Ascending aorta (tissue), 2 donors: ENCODE data around the gene C3orf38. TPM values are rescaled to one million over a fixed set of nuclear protein-coding genes. Genes with fewer than 3 reads are reported as not detected.
"Not testable (repeated sequence)": the region's sequence is repeated elsewhere in the genome, so short reads cannot be mapped to it uniquely, and the experiment has no call there.

Source experiments
- DNase-seq, 2 donors: peaks; one replicate each; pipeline ENCODE4 v3.0.0-alpha.2; 2019; ENCODE audit warnings: low spot score in 2 of 2
- H3K27ac ChIP-seq, 2 donors: fragments of 200-600 bp; sonication (generic); one replicate each; pipeline ENCODE4 v1.5.1; 2016 to 2017; ENCODE audit warnings: mild to moderate bottlenecking in 1 of 2
- H3K27me3 ChIP-seq: fragments of 200-600 bp; sonication (generic); one replicate; pipeline ENCODE4 v1.5.1; 2017
- H3K36me3 ChIP-seq, 2 donors: fragments of 200-600 bp; sonication (generic); one replicate each; pipeline ENCODE4 v1.5.1; 2016
- H3K4me1 ChIP-seq, 2 donors: fragments of 200-600 bp; sonication (generic); one replicate each; pipeline ENCODE4 v1.5.1; 2016 to 2017; ENCODE audit warnings: mild to moderate bottlenecking in 1 of 2
- H3K4me3 ChIP-seq, 2 donors: fragments of 200-600 bp; sonication (generic); one replicate each; pipeline ENCODE4 v1.5.1; 2016 to 2017; ENCODE audit warnings: mild to moderate bottlenecking in 1 of 2
- H3K9me3 ChIP-seq, 2 donors: fragments of 200-600 bp; sonication (generic); one replicate each; pipeline ENCODE4 v1.5.1; 2016
- CTCF ChIP-seq, 3 experiments: fragments of 200-600 bp in 2 of 3; fragments of 450-650 bp in 1 of 3; sonication (generic) in 2 of 3; IDR thresholded peaks; one replicate each; pipeline ENCODE4 v1.5.1; 2016 to 2019; ENCODE audit warnings: antibody characterized with exemption in 3 of 3, mild to moderate bottlenecking in 1 of 3, moderate library complexity in 1 of 3
- intact Hi-C: fragments of 100-400 bp; cut with DNase I; formaldehyde crosslinking; loops from one replicate; pipeline ENCODE4 v1.15.1; 2023
- total RNA-seq: library from RNA; depleted of rRNA; stranded (reverse); fragments of >200 nt; gene quantifications from one replicate; pipeline ENCODE4 v1.1.0, GENCODE V29; 2016

Gene C3orf38
- total RNA-seq, 1 donor from 2014 or later = 13.0 TPM

- Histone ChIP-seq H3K36me3 (peaks cover 0 to 2% of the 10 kb centered on the region in 2 donors), H3K27me3 (no peaks in the 10 kb centered on the region), H3K9me3 (no peaks in the 10 kb centered on the region), H3K4me1 (no peaks in the 10 kb centered on the region), H3K27ac (no peak overlapping the region), H3K4me3 (no peak overlapping the region)
- TF ChIP-seq CTCF (IDR thresholded peaks at IDR 0.05) = no peak
- intact Hi-C loops = no loop called here
- DNase-seq = no peak
Measured at GRCh38 chr3:88166419-88166971, 16.7 kb downstream of the C3orf38 start.

DNA sequence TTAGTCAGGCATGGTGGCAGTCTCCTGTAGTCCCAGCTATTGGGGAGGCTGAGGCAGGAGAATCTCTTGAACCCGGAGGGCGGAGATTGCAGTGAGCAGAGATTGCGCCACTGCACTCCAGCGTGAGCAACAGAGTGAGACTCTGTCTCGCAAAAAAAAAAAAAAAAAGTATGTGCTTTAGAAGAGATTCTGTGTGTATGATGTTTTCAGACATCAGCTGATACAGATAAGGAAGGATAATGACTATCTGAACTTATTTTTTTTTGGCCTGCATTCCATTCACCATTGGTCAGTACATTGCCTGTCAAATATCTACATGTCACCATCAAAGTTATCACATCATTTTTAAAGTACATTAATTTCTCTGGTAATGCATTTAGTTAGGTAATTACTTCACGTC is 17.4 kb downstream of the C3orf38 start:
- TF ChIP-seq CTCF (IDR thresholded peaks at IDR 0.05) = no peak
- no peaks in the 10 kb centered on the region for H3K36me3 ChIP-seq
- no peaks in the 10 kb centered on the region for H3K27me3 ChIP-seq
- no peaks in the 10 kb centered on the region for H3K9me3 ChIP-seq
- H3K27ac ChIP-seq = no peak overlapping the region
- intact Hi-C loops = no loop called here
- no peaks in the 10 kb centered on the region for H3K4me1 ChIP-seq
- H3K4me3 ChIP-seq = no peak overlapping the region
- no peak for DNase-seq

DNA sequence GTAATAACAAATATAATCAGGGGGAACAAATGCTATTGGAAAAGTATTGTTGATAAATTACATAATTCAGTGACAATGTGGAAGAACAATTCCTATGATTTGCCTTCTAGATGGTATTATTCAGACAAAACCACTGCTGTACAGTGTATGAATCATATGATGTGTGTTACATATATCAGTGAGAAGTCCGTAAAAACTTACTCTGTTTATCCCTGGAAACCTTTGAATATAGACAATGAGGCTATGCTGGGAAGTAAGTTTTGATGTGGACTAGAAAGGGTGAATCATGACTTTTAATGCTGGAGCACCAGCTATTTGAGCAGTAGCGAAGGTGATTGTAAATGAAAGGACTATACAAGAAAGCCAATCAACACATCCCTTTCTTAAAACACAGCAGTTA is 17.9 kb downstream of the C3orf38 start:
- Histone ChIP-seq H3K27me3 (no peaks in the 10 kb centered on the region), H3K36me3 (no peaks in the 10 kb centered on the region), H3K4me3 (no peak overlapping the region), H3K4me1 (no peaks in the 10 kb centered on the region), H3K9me3 (no peaks in the 10 kb centered on the region), H3K27ac (no peak overlapping the region)
- intact Hi-C loops = no loop called here
- no peak for DNase-seq
- no peak for TF ChIP-seq CTCF (IDR thresholded peaks at IDR 0.05)

GRCh38 chr3:88168171-88168570 is 18.4 kb downstream of the C3orf38 start:
- Histone ChIP-seq H3K36me3 (no peaks in the 10 kb centered on the region), H3K9me3 (no peaks in the 10 kb centered on the region), H3K4me1 (no peaks in the 10 kb centered on the region), H3K4me3 (no peak overlapping the region), H3K27ac (no peak overlapping the region), H3K27me3 (no peaks in the 10 kb centered on the region)
- TF ChIP-seq CTCF (IDR thresholded peaks at IDR 0.05) = no peak
- intact Hi-C loops = no loop called here
- DNase-seq = no peak

DNA sequence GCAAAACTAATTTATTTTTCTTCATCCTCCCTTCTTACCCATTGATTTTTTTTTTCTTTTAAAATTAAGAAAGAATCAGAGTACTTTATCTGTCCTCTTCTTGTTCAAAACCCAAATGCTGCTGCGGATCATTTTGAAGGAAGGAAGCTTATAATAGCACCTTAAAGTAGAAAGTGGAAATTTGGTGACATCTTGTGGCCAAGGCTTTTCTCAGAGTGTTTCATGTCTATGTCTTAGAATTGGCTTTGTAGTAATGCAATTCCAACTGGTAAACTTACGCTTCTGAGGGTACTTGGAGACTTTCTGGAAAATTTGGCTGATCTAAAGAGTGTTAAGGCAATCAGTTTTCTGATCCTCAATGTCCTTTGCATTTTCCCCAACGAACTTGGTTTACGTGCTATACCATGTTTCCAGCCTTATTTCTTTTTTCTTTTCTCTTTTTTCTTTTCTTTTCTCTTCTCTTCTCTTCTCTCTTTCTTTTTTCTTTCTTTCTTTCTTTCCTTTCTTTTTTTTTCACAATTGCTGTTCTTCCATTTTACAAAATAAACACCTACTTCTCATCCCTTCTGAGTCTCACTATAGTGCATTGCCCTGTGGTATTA is 30.7 kb downstream of the C3orf38 start:
- no peaks in the 10 kb centered on the region for H3K36me3 ChIP-seq
- intact Hi-C loops = no loop called here
- peak in 1 of 3 experiments; percentile 18 for TF ChIP-seq CTCF (IDR thresholded peaks at IDR 0.05)
- H3K9me3 ChIP-seq = peaks cover 0 to 9% of the 10 kb centered on the region in 2 donors
- DNase-seq = no peak
- H3K4me3 ChIP-seq = no peak overlapping the region
- no peaks in the 10 kb centered on the region for H3K27me3 ChIP-seq
- H3K27ac ChIP-seq = no peak overlapping the region
- H3K4me1 ChIP-seq = no peaks in the 10 kb centered on the region

DNA sequence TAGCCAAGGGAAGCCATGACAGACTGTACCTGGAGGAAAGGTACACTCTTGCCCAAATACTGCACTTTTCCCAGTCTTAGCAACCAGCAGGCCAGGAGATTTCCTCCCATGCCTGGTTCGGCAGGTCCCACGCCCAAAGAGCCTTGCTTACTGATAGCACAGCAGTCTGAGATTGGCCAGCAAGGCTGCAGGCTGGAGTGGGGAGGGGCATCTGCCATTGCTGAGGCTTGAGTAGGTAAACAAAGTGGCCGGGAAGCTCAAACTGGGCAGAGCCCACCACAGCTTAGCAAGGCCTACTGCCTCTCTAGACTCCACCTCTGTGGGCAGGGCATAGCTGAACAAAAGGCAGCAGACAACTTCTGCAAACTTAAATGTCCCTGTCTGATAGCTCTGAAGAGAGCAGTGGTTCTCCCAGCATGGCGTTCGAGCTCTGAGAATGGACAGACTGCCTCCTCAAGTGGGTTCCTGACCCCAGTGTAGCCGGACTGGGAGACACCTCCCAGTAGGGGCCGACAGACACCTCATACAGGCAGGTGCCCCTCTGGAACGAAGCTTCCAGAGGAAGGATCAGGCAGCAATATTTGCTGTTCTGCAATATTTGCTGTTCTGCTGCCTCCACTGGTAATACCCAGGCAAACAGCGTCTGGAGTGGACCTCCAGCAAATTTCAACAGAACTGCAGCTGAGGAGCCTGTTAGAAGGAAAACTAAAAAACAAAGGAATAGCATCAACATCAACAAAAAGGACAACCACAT is 32.6 kb downstream of the C3orf38 start:
- H3K36me3 ChIP-seq, intact Hi-C loops, H3K27me3 ChIP-seq, H3K9me3 ChIP-seq, H3K4me1 ChIP-seq, H3K27ac ChIP-seq, H3K4me3 ChIP-seq, DNase-seq: not testable (repeated sequence)
